Measurements from ENCODE around the gene ASF1B. TPM values are rescaled to one million over a fixed set of nuclear protein-coding genes. Genes with fewer than 3 reads are reported as not detected.

ASF1B gene
- total RNA-seq, 3 donors from 2014 or later (not counting 1 experiment from before 2014, with no cell fraction given), result 4.5 to 5.5 (median 4.8) TPM

GRCh38 chr19:14120497-14120780, 15.9 kb downstream of the ASF1B start:
- no peak for ATAC-seq
- Mint-ChIP-seq H3K4me1 (peaks cover 24% of the 10 kb centered on the region in 2 donors), H3K27me3 (ENCODE audit: low read depth in 2 of 2) (no peaks in the 10 kb centered on the region), H3K9me3 (no peaks in the 10 kb centered on the region), H3K27ac (peak overlapping the region; percentile 94 to 97), H3K36me3 (no peaks in the 10 kb centered on the region), H3K4me3 (no peak overlapping the region)
- no peak for TF ChIP-seq CTCF (IDR thresholded peaks at IDR 0.05)
- Histone ChIP-seq H3K9me3 (ENCODE audit: control insufficient read depth, insufficient read depth, low read length) (no peaks in the 10 kb centered on the region), H3K4me1 (ENCODE audit: control insufficient read depth, insufficient read depth, low read length) (peaks cover 29% of the 10 kb centered on the region), H3K27ac (ENCODE audit: low read length) (no peak overlapping the region), H3K36me3 (ENCODE audit: control insufficient read depth, insufficient read depth, low read length) (no peaks in the 10 kb centered on the region), H3K4me3 (ENCODE audit: low read length) (no peak overlapping the region), H3K27me3 (ENCODE audit: control insufficient read depth, insufficient read depth, low read length) (no peaks in the 10 kb centered on the region)
- intact Hi-C loops (cut with micrococcal nuclease), result no loop called here
- 99% methylated on average over 7 of the region's 7 CpGs for WGBS (ENCODE audit: insufficient coverage)
- DNase-seq, result no peak

- no peaks in the 10 kb centered on the region for H3K36me3 ChIP-seq (ENCODE audit: control insufficient read depth, insufficient read depth, low read length)
- ATAC-seq (no peak), DNase-seq (no peak)
- no peaks in the 10 kb centered on the region for H3K36me3 Mint-ChIP-seq
- no peaks in the 10 kb centered on the region for H3K9me3 ChIP-seq (ENCODE audit: control insufficient read depth, insufficient read depth, low read length)
- peak overlapping the region; percentile 94 to 97 for H3K27ac Mint-ChIP-seq
- peaks cover 31% of the 10 kb centered on the region for H3K4me1 ChIP-seq (ENCODE audit: control insufficient read depth, insufficient read depth, low read length)
- no peaks in the 10 kb centered on the region for H3K9me3 Mint-ChIP-seq
- no peaks in the 10 kb centered on the region for H3K27me3 Mint-ChIP-seq (ENCODE audit: low read depth in 2 of 2)
- WGBS (ENCODE audit: insufficient coverage), result 98% methylated on average over 7 of the region's 7 CpGs
- peaks cover 26 to 27% of the 10 kb centered on the region in 2 donors for H3K4me1 Mint-ChIP-seq
- no peak for TF ChIP-seq CTCF (IDR thresholded peaks at IDR 0.05)
- intact Hi-C loops (cut with micrococcal nuclease), result loop anchor here (2.0 to 5.0 kb wide), 2 partner anchors 29 to 38 kb away; partner anchors contain the start of gene SAMD1
- H3K27me3 ChIP-seq (ENCODE audit: control insufficient read depth, insufficient read depth, low read length), result no peaks in the 10 kb centered on the region
- H3K27ac ChIP-seq (ENCODE audit: low read length), result no peak overlapping the region
- no peak overlapping the region for H3K4me3 ChIP-seq (ENCODE audit: low read length)
- H3K4me3 Mint-ChIP-seq, result no peak overlapping the region
These were observed 16.5 kb downstream of the ASF1B start for GRCh38 chr19:14119644-14120496.

GRCh38 chr19:14119146-14119545, 17.2 kb downstream of the ASF1B start:
- Histone ChIP-seq H3K4me1 (ENCODE audit: control insufficient read depth, insufficient read depth, low read length) (peaks cover 39% of the 10 kb centered on the region), H3K27ac (ENCODE audit: low read length) (peak overlapping the region; percentile 99), H3K27me3 (ENCODE audit: control insufficient read depth, insufficient read depth, low read length) (no peaks in the 10 kb centered on the region), H3K36me3 (ENCODE audit: control insufficient read depth, insufficient read depth, low read length) (no peaks in the 10 kb centered on the region), H3K4me3 (ENCODE audit: low read length) (no peak overlapping the region), H3K9me3 (ENCODE audit: control insufficient read depth, insufficient read depth, low read length) (no peaks in the 10 kb centered on the region)
- intact Hi-C loops (cut with micrococcal nuclease), result loop anchor here (2.0 to 5.0 kb wide), 2 partner anchors 28 to 37 kb away; partner anchors contain the start of gene SAMD1
- no peak for TF ChIP-seq CTCF (IDR thresholded peaks at IDR 0.05)
- peaks cover 27 to 31% of the 10 kb centered on the region in 2 donors for H3K4me1 Mint-ChIP-seq
- DNase-seq, result no peak
- ATAC-seq, result no peak
- H3K9me3 Mint-ChIP-seq, result no peaks in the 10 kb centered on the region
- peak overlapping the region; percentile 94 to 97 for H3K27ac Mint-ChIP-seq
- H3K27me3 Mint-ChIP-seq (ENCODE audit: low read depth in 2 of 2), result no peaks in the 10 kb centered on the region
- H3K36me3 Mint-ChIP-seq, result no peaks in the 10 kb centered on the region
- peak overlapping the region; percentile 97 for H3K4me3 Mint-ChIP-seq
- 84% methylated on average over 3 of the region's 3 CpGs for WGBS (ENCODE audit: insufficient coverage)

All from natural killer cell (primary cell).